HEK293 (cell line): ENCODE results near the gene PIK3C2B.

Experiments
- GLIS1 ChIP-seq: fragments of 450-650 bp; formaldehyde crosslinking; IDR thresholded peaks from 2 replicates; pipeline ENCODE4 v1.5.1; 2016; ENCODE audit warnings: missing biosample characterization, missing genetic modification characterization
- KLF10 ChIP-seq: fragments of 450-650 bp; IDR thresholded peaks from 2 replicates; pipeline ENCODE4 v1.5.1; 2018; ENCODE audit warnings: missing biosample characterization, mild to moderate bottlenecking, missing genetic modification characterization
- PRDM10 ChIP-seq: fragments of 450-650 bp; formaldehyde crosslinking; IDR thresholded peaks from 2 replicates; pipeline ENCODE4 v1.5.1; 2016; ENCODE audit warnings: missing biosample characterization, missing genetic modification characterization
- SETDB1 ChIP-seq: IDR thresholded peaks from one replicate; pipeline ENCODE4 v1.6.1; 2017; ENCODE audit warnings: mild to moderate bottlenecking, low read length, moderate library complexity, mixed read lengths; ENCODE audit not compliant: insufficient read length
- SP3 ChIP-seq: fragments of 450-650 bp; formaldehyde crosslinking; IDR thresholded peaks from 2 replicates; pipeline ENCODE4 v1.5.1; 2016; ENCODE audit warnings: missing biosample characterization, missing genetic modification characterization
- SP7 ChIP-seq: fragments of 450-650 bp; formaldehyde crosslinking; IDR thresholded peaks from 2 replicates; pipeline ENCODE4 v1.5.1; 2016; ENCODE audit warnings: missing biosample characterization, missing genetic modification characterization
- TCF7L2 ChIP-seq: IDR thresholded peaks from 2 replicates; pipeline ENCODE4 v1.6.1; 2011; ENCODE audit warnings: low read depth, mild to moderate bottlenecking, inconsistent platforms, low read length, moderate library complexity, borderline replicate concordance
- ZFP37 ChIP-seq: fragments of 450-650 bp; formaldehyde crosslinking; IDR thresholded peaks from 2 replicates; pipeline ENCODE4 v1.5.1; 2016; ENCODE audit warnings: missing biosample characterization, missing genetic modification characterization
- ZNF10 ChIP-seq: fragments of 450-650 bp; formaldehyde crosslinking; IDR thresholded peaks from 2 replicates; pipeline ENCODE4 v1.5.1; 2017; ENCODE audit warnings: missing biosample characterization, missing genetic modification characterization
- ZNF140 ChIP-seq: fragments of 450-650 bp; formaldehyde crosslinking; IDR thresholded peaks from 2 replicates; pipeline ENCODE4 v1.5.1; 2016; ENCODE audit warnings: missing biosample characterization, missing genetic modification characterization
- ZNF148 ChIP-seq: fragments of 450-650 bp; formaldehyde crosslinking; IDR thresholded peaks from 2 replicates; pipeline ENCODE4 v1.5.0; 2017; ENCODE audit warnings: missing biosample characterization, missing genetic modification characterization, borderline replicate concordance
- ZNF174 ChIP-seq: fragments of 450-650 bp; formaldehyde crosslinking; IDR thresholded peaks from 2 replicates; pipeline ENCODE4 v1.5.0; 2017; ENCODE audit warnings: missing biosample characterization, mild to moderate bottlenecking, missing genetic modification characterization
- ZNF23 ChIP-seq: fragments of 450-650 bp; formaldehyde crosslinking; IDR thresholded peaks from 2 replicates; pipeline ENCODE4 v1.5.1; 2016; ENCODE audit warnings: missing biosample characterization, missing genetic modification characterization, borderline replicate concordance
- ZNF354C ChIP-seq: fragments of 450-650 bp; formaldehyde crosslinking; IDR thresholded peaks from 2 replicates; pipeline ENCODE4 v1.5.1; 2016; ENCODE audit warnings: missing biosample characterization, missing genetic modification characterization, low read depth, borderline replicate concordance
- ZNF423 ChIP-seq: fragments of 450-650 bp; formaldehyde crosslinking; IDR thresholded peaks from 2 replicates; pipeline ENCODE4 v1.5.1; 2016; ENCODE audit warnings: missing biosample characterization, missing genetic modification characterization
- ZNF473 ChIP-seq: fragments of 450-650 bp; formaldehyde crosslinking; IDR thresholded peaks from 2 replicates; pipeline ENCODE4 v1.5.1; 2017; ENCODE audit warnings: missing biosample characterization, missing genetic modification characterization
- ZNF513 ChIP-seq: fragments of 450-650 bp; IDR thresholded peaks from 2 replicates; pipeline ENCODE4 v1.5.1; 2018; ENCODE audit warnings: missing biosample characterization, missing genetic modification characterization
- ZNF558 ChIP-seq: fragments of 450-650 bp; formaldehyde crosslinking; IDR thresholded peaks from 2 replicates; pipeline ENCODE4 v1.5.1; 2016; ENCODE audit warnings: missing biosample characterization, missing genetic modification characterization
- ZNF639 ChIP-seq: fragments of 450-650 bp; formaldehyde crosslinking; IDR thresholded peaks from 2 replicates; pipeline ENCODE4 v1.5.1; 2016; ENCODE audit warnings: missing biosample characterization, missing genetic modification characterization
- TF ChIP-seq, protein P1 (sequence below): fragments of 450-650 bp; formaldehyde crosslinking; optimal IDR thresholded peaks from 2 replicates; pipeline ENCODE3; 2016; ENCODE audit warnings: missing biosample characterization, mild to moderate bottlenecking, missing genetic modification characterization
- TF ChIP-seq, protein P2 (sequence below): fragments of 450-650 bp; formaldehyde crosslinking; IDR thresholded peaks from 2 replicates; pipeline ENCODE4 v1.5.1; 2017; ENCODE audit warnings: missing biosample characterization, missing genetic modification characterization
- TF ChIP-seq, protein P3 (sequence below): IDR thresholded peaks from 2 replicates; pipeline ENCODE4 v1.6.1; 2011; ENCODE audit warnings: mild to moderate bottlenecking, low read depth, low read length, borderline replicate concordance
- TF ChIP-seq, protein P4 (sequence below): fragments of 450-650 bp; formaldehyde crosslinking; IDR thresholded peaks from 2 replicates; pipeline ENCODE4; 2016; ENCODE audit warnings: missing biosample characterization, missing genetic modification characterization

PIK3C2B gene

DNA sequence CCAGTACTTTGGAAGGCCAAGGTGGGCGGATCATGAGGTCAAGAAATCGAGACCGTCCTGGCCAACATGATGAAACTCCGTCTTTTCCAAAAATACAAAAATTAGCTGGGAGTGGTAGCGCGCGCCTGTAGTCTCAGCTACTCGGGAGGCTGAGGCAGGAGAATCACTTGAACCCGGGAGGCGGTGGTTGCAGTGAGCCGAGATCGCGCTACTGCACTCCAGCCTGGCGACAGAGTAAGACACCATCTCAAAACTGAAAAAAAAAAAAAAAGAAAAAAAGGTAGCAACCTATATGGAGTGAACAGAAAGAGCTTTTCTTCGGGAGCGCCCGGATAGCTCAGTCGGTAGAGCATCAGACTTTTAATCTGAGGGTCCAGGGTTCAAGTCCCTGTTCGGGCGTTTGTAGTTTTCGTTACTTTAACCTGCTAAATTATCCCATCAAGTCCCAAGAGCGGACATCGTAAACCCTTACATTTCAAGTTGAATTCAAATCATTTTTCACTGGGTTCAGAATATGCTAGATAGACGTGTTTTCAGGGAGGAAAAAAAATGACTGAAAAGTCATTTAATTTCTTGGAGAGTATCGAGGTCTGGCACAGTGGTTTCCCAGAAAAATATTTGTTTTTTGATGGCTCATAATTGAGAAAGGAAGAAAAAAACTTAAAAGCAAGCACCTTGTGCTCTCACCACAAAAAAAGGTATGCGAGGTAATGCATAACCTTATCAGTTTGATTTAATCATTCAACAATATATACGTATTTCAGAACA lies 11.8 kb upstream of the PIK3C2B start (continued):
- no peak for TF ChIP-seq TCF7L2
- no peak for TF ChIP-seq ZNF423 (tag by site-specific recombination)
- TF ChIP-seq, protein P1, sequence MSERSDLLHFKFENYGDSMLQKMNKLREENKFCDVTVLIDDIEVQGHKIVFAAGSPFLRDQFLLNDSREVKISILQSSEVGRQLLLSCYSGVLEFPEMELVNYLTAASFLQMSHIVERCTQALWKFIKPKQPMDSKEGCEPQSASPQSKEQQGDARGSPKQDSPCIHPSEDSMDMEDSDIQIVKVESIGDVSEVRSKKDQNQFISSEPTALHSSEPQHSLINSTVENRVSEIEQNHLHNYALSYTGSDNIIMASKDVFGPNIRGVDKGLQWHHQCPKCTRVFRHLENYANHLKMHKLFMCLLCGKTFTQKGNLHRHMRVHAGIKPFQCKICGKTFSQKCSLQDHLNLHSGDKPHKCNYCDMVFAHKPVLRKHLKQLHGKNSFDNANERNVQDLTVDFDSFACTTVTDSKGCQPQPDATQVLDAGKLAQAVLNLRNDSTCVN (tag by site-specific recombination), result peak; percentile 42
- peak; percentile 83 for TF ChIP-seq ZNF639
- TF ChIP-seq, protein P2, sequence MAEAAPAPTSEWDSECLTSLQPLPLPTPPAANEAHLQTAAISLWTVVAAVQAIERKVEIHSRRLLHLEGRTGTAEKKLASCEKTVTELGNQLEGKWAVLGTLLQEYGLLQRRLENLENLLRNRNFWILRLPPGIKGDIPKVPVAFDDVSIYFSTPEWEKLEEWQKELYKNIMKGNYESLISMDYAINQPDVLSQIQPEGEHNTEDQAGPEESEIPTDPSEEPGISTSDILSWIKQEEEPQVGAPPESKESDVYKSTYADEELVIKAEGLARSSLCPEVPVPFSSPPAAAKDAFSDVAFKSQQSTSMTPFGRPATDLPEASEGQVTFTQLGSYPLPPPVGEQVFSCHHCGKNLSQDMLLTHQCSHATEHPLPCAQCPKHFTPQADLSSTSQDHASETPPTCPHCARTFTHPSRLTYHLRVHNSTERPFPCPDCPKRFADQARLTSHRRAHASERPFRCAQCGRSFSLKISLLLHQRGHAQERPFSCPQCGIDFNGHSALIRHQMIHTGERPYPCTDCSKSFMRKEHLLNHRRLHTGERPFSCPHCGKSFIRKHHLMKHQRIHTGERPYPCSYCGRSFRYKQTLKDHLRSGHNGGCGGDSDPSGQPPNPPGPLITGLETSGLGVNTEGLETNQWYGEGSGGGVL (tag by site-specific recombination), result no peak; the same call in 1 of the 2 replicates
- no peak for TF ChIP-seq ZNF354C (tag by site-specific recombination)
- TF ChIP-seq, protein P3, sequence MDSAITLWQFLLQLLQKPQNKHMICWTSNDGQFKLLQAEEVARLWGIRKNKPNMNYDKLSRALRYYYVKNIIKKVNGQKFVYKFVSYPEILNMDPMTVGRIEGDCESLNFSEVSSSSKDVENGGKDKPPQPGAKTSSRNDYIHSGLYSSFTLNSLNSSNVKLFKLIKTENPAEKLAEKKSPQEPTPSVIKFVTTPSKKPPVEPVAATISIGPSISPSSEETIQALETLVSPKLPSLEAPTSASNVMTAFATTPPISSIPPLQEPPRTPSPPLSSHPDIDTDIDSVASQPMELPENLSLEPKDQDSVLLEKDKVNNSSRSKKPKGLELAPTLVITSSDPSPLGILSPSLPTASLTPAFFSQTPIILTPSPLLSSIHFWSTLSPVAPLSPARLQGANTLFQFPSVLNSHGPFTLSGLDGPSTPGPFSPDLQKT, result no peak
- TF ChIP-seq SETDB1, result no peak
- TF ChIP-seq SP3, result peak; percentile 27; the same call in 1 of the 2 replicates
- no peak for TF ChIP-seq ZNF140
- peak; percentile 43 for TF ChIP-seq PRDM10
- no peak for TF ChIP-seq ZFP37 (tag by site-specific recombination)
- TF ChIP-seq, protein P4, sequence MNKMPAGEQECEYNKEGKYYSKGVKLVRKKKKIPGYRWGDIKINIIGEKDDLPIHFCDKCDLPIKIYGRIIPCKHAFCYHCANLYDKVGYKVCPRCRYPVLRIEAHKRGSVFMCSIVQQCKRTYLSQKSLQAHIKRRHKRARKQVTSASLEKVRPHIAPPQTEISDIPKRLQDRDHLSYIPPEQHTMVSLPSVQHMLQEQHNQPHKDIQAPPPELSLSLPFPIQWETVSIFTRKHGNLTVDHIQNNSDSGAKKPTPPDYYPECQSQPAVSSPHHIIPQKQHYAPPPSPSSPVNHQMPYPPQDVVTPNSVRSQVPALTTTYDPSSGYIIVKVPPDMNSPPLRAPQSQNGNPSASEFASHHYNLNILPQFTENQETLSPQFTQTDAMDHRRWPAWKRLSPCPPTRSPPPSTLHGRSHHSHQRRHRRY, result no peak
- no peak for TF ChIP-seq ZNF10 (tag by site-specific recombination)
- peak; percentile 55 for TF ChIP-seq KLF10 (tag by site-specific recombination)
- no peak for TF ChIP-seq GLIS1 (tag by site-specific recombination)
- peak; percentile 70 for TF ChIP-seq SP7
- TF ChIP-seq ZNF473 (tag by site-specific recombination), result no peak
- peak; percentile 74; the same call in 1 of the 2 replicates for TF ChIP-seq ZNF558 (tag by site-specific recombination)
- TF ChIP-seq ZNF174 (tag by site-specific recombination), result no peak
- no peak for TF ChIP-seq ZNF148
- TF ChIP-seq ZNF513 (tag by site-specific recombination), result no peak
- TF ChIP-seq ZNF23 (tag by site-specific recombination), result no peak
